WTC11 (cell line): Measurements from ENCODE around the gene ABCC3. TPM values are rescaled to one million over a fixed set of nuclear protein-coding genes. Genes with fewer than 3 reads are reported as not detected.

Source experiments
- ATAC-seq: fragments of 200-7000 bp; cut with Tn5 transposase; 2 replicates; pipeline ENCODE4 v1.10.0; 2021; ENCODE audit warnings: mild to moderate bottlenecking, moderate library complexity
- CTCF ChIA-PET: fragments of 300-600 bp; sonication (Branson Sonifier 250); formaldehyde crosslinking; loops from one replicate; lab custom pipeline; 2021; ENCODE audit warnings: antibody characterized with exemption; lab: Charles Lee
- POLR2A ChIA-PET: fragments of 350-600 bp; sonication (Branson Sonifier 250); formaldehyde crosslinking; loops from one replicate; lab custom pipeline; 2021; ENCODE audit warnings: antibody characterized with exemption; lab: Charles Lee
- DNase-seq: peaks from one replicate; pipeline ENCODE4 v3.0.0; 2021; ENCODE audit warnings: low spot score
- H3K27ac Mint-ChIP-seq: 2 replicates; pipeline ENCODE4 v1.8.0; 2021; ENCODE audit warnings: mixed read lengths
- H3K27me3 Mint-ChIP-seq: 2 replicates; pipeline ENCODE4 v1.8.0; 2021; ENCODE audit warnings: low read depth, mild to moderate bottlenecking, moderate library complexity, mixed read lengths
- H3K36me3 Mint-ChIP-seq: 2 replicates; pipeline ENCODE4 v1.8.0; 2021; ENCODE audit warnings: mixed read lengths
- H3K4me1 Mint-ChIP-seq: 2 replicates; pipeline ENCODE4 v1.8.0; 2022; ENCODE audit warnings: mixed read lengths
- H3K4me3 Mint-ChIP-seq: 2 replicates; pipeline ENCODE4 v1.8.0; 2021; ENCODE audit warnings: mild to moderate bottlenecking, moderate library complexity, mixed read lengths
- H3K9me3 Mint-ChIP-seq: 2 replicates; pipeline ENCODE4 v1.8.0; 2021; ENCODE audit warnings: mixed read lengths
- CTCF ChIP-seq: fragments of 200-600 bp; IDR thresholded peaks from 2 replicates; pipeline ENCODE4 v1.8.0; 2022; ENCODE audit warnings: antibody characterized with exemption
- E2F5 ChIP-seq: sonication (generic); formaldehyde crosslinking; IDR thresholded peaks from 2 replicates; pipeline ENCODE4 v1.8.1; 2022; ENCODE audit warnings: mild to moderate bottlenecking, moderate library complexity, missing genetic modification reagents
- FOXK1 ChIP-seq: sonication (generic); formaldehyde crosslinking; IDR thresholded peaks from 2 replicates; pipeline ENCODE4 v1.8.0; 2022; ENCODE audit warnings: mild to moderate bottlenecking, moderate library complexity, missing genetic modification reagents
- FOXP1 ChIP-seq: sonication (generic); formaldehyde crosslinking; IDR thresholded peaks from 2 replicates; pipeline ENCODE4 v1.8.0; 2022; ENCODE audit warnings: missing genetic modification reagents, mild to moderate bottlenecking, moderate library complexity, borderline replicate concordance
- RELA ChIP-seq: sonication (generic); formaldehyde crosslinking; IDR thresholded peaks from 2 replicates; pipeline ENCODE4 v1.8.1; 2022; ENCODE audit warnings: missing genetic modification reagents, mild to moderate bottlenecking, borderline replicate concordance
- ZBTB21 ChIP-seq: sonication (generic); formaldehyde crosslinking; IDR thresholded peaks from 2 replicates; pipeline ENCODE4 v1.8.1; 2023; ENCODE audit warnings: mild to moderate bottlenecking, missing genetic modification reagents, borderline replicate concordance
- ZNF532 ChIP-seq: fragments of 250-450 bp; sonication (Bioruptor Pico); IDR thresholded peaks from 2 replicates; pipeline ENCODE4 v1.9.0; 2021; ENCODE audit warnings: mild to moderate bottlenecking, borderline replicate concordance
- ZSCAN18 ChIP-seq: fragments of 250-450 bp; sonication (Bioruptor Pico); IDR thresholded peaks from 2 replicates; pipeline ENCODE4 v2.1.2; 2022; ENCODE audit warnings: mild to moderate bottlenecking, moderate library complexity
- total RNA-seq: library from RNA; stranded (reverse); gene quantifications from 3 replicates; pipeline ENCODE4 v1.2.3, GENCODE V29; 2021
- TF ChIP-seq, protein P1 (sequence below): sonication (generic); formaldehyde crosslinking; IDR thresholded peaks from 2 replicates; pipeline ENCODE4 v1.8.0; 2023; ENCODE audit warnings: missing genetic modification reagents
- TF ChIP-seq, protein P2 (sequence below): sonication (generic); formaldehyde crosslinking; IDR thresholded peaks from 2 replicates; pipeline ENCODE4 v1.8.0; 2023; ENCODE audit warnings: missing genetic modification reagents, mild to moderate bottlenecking, borderline replicate concordance
- TF ChIP-seq, protein P3 (sequence below): sonication (generic); formaldehyde crosslinking; conservative IDR thresholded peaks from 2 replicates; pipeline ENCODE4 v1.8.1; 2022; ENCODE audit warnings: mild to moderate bottlenecking, missing genetic modification reagents
- TF ChIP-seq, protein P4 (sequence below): sonication (generic); formaldehyde crosslinking; IDR thresholded peaks from 2 replicates; pipeline ENCODE4 v1.8.1; 2023; ENCODE audit warnings: mild to moderate bottlenecking, missing genetic modification reagents, borderline replicate concordance
- TF ChIP-seq, protein P5 (sequence below): sonication (generic); formaldehyde crosslinking; IDR thresholded peaks from 2 replicates; pipeline ENCODE4 v1.8.1; 2023; ENCODE audit warnings: mild to moderate bottlenecking, missing genetic modification reagents

ABCC3 gene
- total RNA-seq, 1 experiment from 2014 or later = 0.92 TPM

GRCh38 chr17:50683434-50684287, 49.0 kb downstream of the ABCC3 start (continued):
- no peak for TF ChIP-seq E2F5 (CRISPR knock-in tag)
- TF ChIP-seq FOXP1 (CRISPR knock-in tag) = no peak
- TF ChIP-seq ZBTB21 (CRISPR knock-in tag) = no peak

GRCh38 chr17:50684288-50684611, 49.6 kb downstream of the ABCC3 start:
- ChIA-PET POLR2A (no interaction called here), CTCF (interaction anchor here (0.8 to 1.7 kb wide), 9 partner anchors 9 to 205 kb away, joined by 3 to 12 read pairs (median 3); no protein-coding TSS in a partner anchor)
- Mint-ChIP-seq H3K4me1 (peaks cover 28% of the 10 kb centered on the region), H3K4me3 (no peak overlapping the region), H3K36me3 (no peaks in the 10 kb centered on the region), H3K27me3 (no peaks in the 10 kb centered on the region), H3K9me3 (no peaks in the 10 kb centered on the region), H3K27ac (0 out of 2 replicates have a peak overlapping the region, but pooled peaks have one; percentile 8)
- ATAC-seq (no peak), DNase-seq (no peak)
- TF ChIP-seq CTCF = no peak
- TF ChIP-seq, protein P1, sequence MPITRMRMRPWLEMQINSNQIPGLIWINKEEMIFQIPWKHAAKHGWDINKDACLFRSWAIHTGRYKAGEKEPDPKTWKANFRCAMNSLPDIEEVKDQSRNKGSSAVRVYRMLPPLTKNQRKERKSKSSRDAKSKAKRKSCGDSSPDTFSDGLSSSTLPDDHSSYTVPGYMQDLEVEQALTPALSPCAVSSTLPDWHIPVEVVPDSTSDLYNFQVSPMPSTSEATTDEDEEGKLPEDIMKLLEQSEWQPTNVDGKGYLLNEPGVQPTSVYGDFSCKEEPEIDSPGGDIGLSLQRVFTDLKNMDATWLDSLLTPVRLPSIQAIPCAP (CRISPR knock-in tag) = no peak
- TF ChIP-seq, protein P2, sequence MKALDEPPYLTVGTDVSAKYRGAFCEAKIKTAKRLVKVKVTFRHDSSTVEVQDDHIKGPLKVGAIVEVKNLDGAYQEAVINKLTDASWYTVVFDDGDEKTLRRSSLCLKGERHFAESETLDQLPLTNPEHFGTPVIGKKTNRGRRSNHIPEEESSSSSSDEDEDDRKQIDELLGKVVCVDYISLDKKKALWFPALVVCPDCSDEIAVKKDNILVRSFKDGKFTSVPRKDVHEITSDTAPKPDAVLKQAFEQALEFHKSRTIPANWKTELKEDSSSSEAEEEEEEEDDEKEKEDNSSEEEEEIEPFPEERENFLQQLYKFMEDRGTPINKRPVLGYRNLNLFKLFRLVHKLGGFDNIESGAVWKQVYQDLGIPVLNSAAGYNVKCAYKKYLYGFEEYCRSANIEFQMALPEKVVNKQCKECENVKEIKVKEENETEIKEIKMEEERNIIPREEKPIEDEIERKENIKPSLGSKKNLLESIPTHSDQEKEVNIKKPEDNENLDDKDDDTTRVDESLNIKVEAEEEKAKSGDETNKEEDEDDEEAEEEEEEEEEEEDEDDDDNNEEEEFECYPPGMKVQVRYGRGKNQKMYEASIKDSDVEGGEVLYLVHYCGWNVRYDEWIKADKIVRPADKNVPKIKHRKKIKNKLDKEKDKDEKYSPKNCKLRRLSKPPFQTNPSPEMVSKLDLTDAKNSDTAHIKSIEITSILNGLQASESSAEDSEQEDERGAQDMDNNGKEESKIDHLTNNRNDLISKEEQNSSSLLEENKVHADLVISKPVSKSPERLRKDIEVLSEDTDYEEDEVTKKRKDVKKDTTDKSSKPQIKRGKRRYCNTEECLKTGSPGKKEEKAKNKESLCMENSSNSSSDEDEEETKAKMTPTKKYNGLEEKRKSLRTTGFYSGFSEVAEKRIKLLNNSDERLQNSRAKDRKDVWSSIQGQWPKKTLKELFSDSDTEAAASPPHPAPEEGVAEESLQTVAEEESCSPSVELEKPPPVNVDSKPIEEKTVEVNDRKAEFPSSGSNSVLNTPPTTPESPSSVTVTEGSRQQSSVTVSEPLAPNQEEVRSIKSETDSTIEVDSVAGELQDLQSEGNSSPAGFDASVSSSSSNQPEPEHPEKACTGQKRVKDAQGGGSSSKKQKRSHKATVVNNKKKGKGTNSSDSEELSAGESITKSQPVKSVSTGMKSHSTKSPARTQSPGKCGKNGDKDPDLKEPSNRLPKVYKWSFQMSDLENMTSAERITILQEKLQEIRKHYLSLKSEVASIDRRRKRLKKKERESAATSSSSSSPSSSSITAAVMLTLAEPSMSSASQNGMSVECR = no peak
- TF ChIP-seq ZNF532 (CRISPR knock-in tag) = no peak
- no peak for TF ChIP-seq FOXK1 (CRISPR knock-in tag)
- TF ChIP-seq ZSCAN18 (CRISPR knock-in tag) = no peak
- TF ChIP-seq, protein P3, sequence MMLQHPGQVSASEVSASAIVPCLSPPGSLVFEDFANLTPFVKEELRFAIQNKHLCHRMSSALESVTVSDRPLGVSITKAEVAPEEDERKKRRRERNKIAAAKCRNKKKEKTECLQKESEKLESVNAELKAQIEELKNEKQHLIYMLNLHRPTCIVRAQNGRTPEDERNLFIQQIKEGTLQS (CRISPR knock-in tag) = no peak
- TF ChIP-seq, protein P4, sequence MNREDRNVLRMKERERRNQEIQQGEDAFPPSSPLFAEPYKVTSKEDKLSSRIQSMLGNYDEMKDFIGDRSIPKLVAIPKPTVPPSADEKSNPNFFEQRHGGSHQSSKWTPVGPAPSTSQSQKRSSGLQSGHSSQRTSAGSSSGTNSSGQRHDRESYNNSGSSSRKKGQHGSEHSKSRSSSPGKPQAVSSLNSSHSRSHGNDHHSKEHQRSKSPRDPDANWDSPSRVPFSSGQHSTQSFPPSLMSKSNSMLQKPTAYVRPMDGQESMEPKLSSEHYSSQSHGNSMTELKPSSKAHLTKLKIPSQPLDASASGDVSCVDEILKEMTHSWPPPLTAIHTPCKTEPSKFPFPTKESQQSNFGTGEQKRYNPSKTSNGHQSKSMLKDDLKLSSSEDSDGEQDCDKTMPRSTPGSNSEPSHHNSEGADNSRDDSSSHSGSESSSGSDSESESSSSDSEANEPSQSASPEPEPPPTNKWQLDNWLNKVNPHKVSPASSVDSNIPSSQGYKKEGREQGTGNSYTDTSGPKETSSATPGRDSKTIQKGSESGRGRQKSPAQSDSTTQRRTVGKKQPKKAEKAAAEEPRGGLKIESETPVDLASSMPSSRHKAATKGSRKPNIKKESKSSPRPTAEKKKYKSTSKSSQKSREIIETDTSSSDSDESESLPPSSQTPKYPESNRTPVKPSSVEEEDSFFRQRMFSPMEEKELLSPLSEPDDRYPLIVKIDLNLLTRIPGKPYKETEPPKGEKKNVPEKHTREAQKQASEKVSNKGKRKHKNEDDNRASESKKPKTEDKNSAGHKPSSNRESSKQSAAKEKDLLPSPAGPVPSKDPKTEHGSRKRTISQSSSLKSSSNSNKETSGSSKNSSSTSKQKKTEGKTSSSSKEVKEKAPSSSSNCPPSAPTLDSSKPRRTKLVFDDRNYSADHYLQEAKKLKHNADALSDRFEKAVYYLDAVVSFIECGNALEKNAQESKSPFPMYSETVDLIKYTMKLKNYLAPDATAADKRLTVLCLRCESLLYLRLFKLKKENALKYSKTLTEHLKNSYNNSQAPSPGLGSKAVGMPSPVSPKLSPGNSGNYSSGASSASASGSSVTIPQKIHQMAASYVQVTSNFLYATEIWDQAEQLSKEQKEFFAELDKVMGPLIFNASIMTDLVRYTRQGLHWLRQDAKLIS (CRISPR knock-in tag) = no peak
- no peak for TF ChIP-seq RELA (CRISPR knock-in tag)
- TF ChIP-seq, protein P5, sequence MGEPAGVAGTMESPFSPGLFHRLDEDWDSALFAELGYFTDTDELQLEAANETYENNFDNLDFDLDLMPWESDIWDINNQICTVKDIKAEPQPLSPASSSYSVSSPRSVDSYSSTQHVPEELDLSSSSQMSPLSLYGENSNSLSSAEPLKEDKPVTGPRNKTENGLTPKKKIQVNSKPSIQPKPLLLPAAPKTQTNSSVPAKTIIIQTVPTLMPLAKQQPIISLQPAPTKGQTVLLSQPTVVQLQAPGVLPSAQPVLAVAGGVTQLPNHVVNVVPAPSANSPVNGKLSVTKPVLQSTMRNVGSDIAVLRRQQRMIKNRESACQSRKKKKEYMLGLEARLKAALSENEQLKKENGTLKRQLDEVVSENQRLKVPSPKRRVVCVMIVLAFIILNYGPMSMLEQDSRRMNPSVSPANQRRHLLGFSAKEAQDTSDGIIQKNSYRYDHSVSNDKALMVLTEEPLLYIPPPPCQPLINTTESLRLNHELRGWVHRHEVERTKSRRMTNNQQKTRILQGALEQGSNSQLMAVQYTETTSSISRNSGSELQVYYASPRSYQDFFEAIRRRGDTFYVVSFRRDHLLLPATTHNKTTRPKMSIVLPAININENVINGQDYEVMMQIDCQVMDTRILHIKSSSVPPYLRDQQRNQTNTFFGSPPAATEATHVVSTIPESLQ (CRISPR knock-in tag) = no peak
